Right cardiac atrium (tissue), 5 donors: ENCODE results near the gene ZFAND3. TPM values are rescaled to one million over a fixed set of nuclear protein-coding genes. Genes with fewer than 3 reads are reported as not detected.
A peak's percentile ranks its signal among the peaks of the same experiment; 100 is the strongest.
"Not testable (repeated sequence)": the region's sequence is repeated elsewhere in the genome, so short reads cannot be mapped to it uniquely, and the experiment has no call there.

ENCODE experiments used
- ATAC-seq, 2 donors: fragments of 200-7000 bp; cut with Tn5 transposase; one replicate each; pipeline versions ENCODE4 v1.8.0 to v1.9.1; 2020; ENCODE audit warnings: moderate library complexity in 2 of 2, mild to moderate bottlenecking in 1 of 2
- DNase-seq, 3 donors: peaks; one replicate each; pipeline ENCODE4 v3.0.0-alpha.2; 2020
- H3K27ac ChIP-seq: one replicate; pipeline ENCODE4 v1.5.1; 2013; ENCODE audit warnings: mild to moderate bottlenecking, low read length, control low read depth, moderate library complexity
- H3K27me3 ChIP-seq: one replicate; pipeline ENCODE4 v1.6.1; 2013; ENCODE audit not compliant: control insufficient read depth, insufficient read depth
- H3K4me1 ChIP-seq: one replicate; pipeline ENCODE4 v1.6.1; 2013; ENCODE audit warnings: low read length; ENCODE audit not compliant: control insufficient read depth, insufficient read depth
- H3K4me3 ChIP-seq: one replicate; pipeline ENCODE4 v1.5.1; 2013; ENCODE audit warnings: low read length, control low read depth
- H3K9me3 ChIP-seq: one replicate; pipeline ENCODE4 v1.6.1; 2013; ENCODE audit warnings: low read length; ENCODE audit not compliant: control insufficient read depth
- WGBS: extraction: QIAGEN DNeasy Blood & Tissue Kit; methylation state at CpG from one replicate; pipeline ENCODE4 v1.1.7; 2013; 5-methylcytosine and 5-hydroxymethylcytosine counted together
- intact Hi-C, 4 donors: fragments of 100-400 bp; cut with DNase I; formaldehyde crosslinking; loops; one replicate each; pipeline versions ENCODE4 v1.11.0 to v1.14.0; 2022 to 2023
- polyA plus RNA-seq: library from polyadenylated mRNA; stranded (reverse); fragments of 200-250 nt; gene quantifications from one replicate; pipeline ENCODE4 v1.2.3, GENCODE V29; 2013
- total RNA-seq, 4 donors: library from RNA; stranded (reverse); fragmentation: NEBNext Ultra II Directional; extraction: Animal tissue kit (Norgen Biotek cat#: 25700); gene quantifications; one replicate each; pipeline ENCODE4 v1.2.1, GENCODE V29; 2021
- donor health status: healthy with polysubstance abuse.
- donor health status: DM: no; HTN: yes; CAD: no.
- donor health status: DM: no; HTN: no; CAD: no.
- donor health status: DM: no; HTN: yes; CAD: no; lungs with severe emphysema.
- donor health status: DM: yes; HTN: yes; CAD: no.

The ZFAND3 gene
- total and polyA plus RNA-seq, 5 donors, result 50.1 to 91.4 (median 79.1) TPM

DNA sequence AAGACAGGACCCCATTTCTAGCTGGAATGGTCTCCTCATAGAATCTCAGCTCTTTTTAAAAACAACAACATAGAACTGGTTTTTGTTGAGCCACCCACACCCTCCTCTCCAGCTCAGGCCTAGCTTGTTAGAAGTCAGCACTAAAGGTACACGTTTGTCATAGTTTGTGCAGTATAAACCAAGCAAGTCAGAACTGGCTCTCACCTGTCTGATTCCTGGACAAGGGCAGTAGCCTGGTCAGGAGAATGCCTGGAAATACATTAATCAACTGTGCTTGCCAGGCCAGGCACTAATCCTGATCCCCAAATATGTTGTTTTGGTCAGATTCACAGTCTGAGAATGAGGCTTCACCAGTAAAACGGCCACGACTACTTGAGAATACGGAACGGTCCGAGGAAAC lies 296.7 kb downstream of the ZFAND3 start:
- DNase-seq (no peak), ATAC-seq (no peak)
- H3K4me3 ChIP-seq, result no peak overlapping the region
- no peaks in the 10 kb centered on the region for H3K9me3 ChIP-seq
- no peaks in the 10 kb centered on the region for H3K27me3 ChIP-seq
- 92% methylated on average over 6 of the region's 6 CpGs for WGBS
- no peak overlapping the region for H3K27ac ChIP-seq
- intact Hi-C loops, result no loop called here
- H3K4me1 ChIP-seq, result peaks cover 2% of the 10 kb centered on the region

DNA sequence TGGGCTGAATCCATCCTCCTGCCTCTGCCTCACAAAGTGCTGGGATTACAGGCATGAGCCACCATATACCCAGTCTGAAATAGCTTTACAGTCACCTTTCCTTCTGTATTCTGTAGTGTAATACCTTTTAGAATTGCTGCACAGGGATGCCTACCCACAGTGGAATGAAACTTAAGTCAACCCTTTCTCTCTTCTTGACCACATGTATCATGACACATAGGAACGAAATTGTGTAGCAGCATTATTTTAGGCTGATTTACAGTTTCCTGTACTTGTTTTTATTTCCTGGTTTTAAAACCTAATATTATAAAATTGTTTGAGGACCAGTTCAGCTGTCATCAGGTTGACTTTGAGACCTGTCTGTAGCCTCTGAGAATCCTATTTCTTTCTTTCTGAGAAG lies 297.8 kb downstream of the ZFAND3 start:
- ATAC-seq (no peak), DNase-seq (no peak)
- Histone ChIP-seq H3K4me1 (peaks cover 2% of the 10 kb centered on the region), H3K27me3 (no peaks in the 10 kb centered on the region), H3K9me3 (no peaks in the 10 kb centered on the region), H3K27ac (no peak overlapping the region), H3K4me3 (no peak overlapping the region)
- intact Hi-C loops, result no loop called here
- 73% methylated on average over 1 of the region's 1 CpG for WGBS

DNA sequence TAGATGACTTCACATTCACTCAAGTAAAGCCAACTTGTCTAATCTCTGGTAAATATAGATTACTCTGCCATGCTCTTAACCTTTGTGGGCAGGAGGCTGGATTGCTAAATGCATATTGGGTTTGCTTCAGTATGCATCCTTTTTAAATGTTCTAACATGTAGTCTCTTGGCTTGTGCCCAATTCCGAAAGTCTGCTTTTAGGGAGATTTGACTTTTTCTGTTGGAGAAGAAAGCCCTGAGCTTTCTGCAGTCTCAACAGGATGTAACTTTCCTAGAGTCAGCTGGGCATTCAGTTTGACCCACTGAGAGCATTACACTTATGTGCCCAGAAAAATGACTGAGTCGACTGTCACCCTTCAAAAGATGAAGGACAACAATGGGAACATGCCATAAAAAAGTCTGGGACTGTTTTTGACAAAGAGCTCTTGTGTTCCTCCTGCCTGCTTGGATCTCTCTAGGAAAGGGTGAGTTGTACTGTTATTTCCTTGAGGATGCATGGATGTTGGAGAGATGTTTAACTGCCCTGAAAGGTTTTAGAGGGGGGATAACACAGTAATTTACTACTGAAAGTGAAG lies 299.4 kb downstream of the ZFAND3 start:
- Histone ChIP-seq H3K27me3 (no peaks in the 10 kb centered on the region), H3K27ac (no peak overlapping the region), H3K4me3 (no peak overlapping the region), H3K9me3 (no peaks in the 10 kb centered on the region), H3K4me1 (peaks cover 2% of the 10 kb centered on the region)
- intact Hi-C loops, result no loop called here
- ATAC-seq (no peak), DNase-seq (no peak)
- 55% methylated on average over 2 of the region's 2 CpGs for WGBS

- no peaks in the 10 kb centered on the region for H3K27me3 ChIP-seq
- no peak overlapping the region for H3K4me3 ChIP-seq
- H3K27ac ChIP-seq, result no peak overlapping the region
- peaks cover under 1% of the 10 kb centered on the region for H3K4me1 ChIP-seq
- ATAC-seq (peak in 1 of 2 donors; percentile 18), DNase-seq (no peak)
- WGBS, result 76% methylated on average over 6 of the region's 6 CpGs
- no peaks in the 10 kb centered on the region for H3K9me3 ChIP-seq
- intact Hi-C loops, result no loop called here
Observed at GRCh38 chr6:38119516-38119915, 300.0 kb downstream of the ZFAND3 start.

DNA sequence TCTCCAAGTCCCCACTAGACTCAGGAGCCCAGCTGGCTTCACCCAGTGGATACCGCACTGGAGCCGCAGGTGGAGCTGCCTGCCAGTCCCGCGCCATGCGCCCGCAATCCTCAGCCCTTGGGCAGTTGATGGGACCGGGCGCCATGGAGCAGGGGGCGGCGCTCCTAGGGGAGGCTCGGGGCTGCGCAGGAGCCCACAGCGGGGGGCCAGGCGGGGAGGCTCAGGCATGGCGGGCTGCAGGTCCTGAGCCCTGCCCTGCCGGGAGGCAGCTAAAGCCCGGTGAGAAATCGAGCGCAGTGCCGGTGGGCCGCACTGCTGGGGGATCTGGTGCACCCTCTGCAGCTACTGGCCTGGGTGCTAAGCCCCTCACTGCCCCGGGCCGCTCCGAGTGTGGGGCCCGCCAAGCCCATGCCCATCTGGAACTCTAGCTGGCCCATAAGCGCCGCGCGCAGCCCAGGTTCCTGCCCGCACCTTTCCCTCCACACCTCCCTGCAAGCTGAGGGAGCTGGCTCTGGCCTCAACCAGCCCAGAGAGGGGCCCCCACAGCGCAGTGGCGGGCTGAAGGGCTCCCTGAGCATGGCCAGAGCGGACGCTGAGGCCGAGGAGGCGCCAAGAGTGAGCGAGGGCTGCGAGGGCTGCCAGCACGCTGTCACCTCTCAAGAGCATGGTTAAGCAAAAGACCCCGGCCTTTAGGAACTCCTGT lies 304.8 kb downstream of the ZFAND3 start:
- intact Hi-C loops, H3K27ac ChIP-seq, H3K4me1 ChIP-seq, H3K4me3 ChIP-seq, H3K27me3 ChIP-seq, H3K9me3 ChIP-seq: not testable (repeated sequence)
- peak in 2 of 3 donors; percentile 47 to 54 for DNase-seq
- 97% methylated on average over 40 of the region's 40 CpGs for WGBS
- ATAC-seq, result peak in 1 of 2 donors; percentile 21

- Histone ChIP-seq H3K27ac (no peak overlapping the region), H3K27me3 (no peaks in the 10 kb centered on the region), H3K4me1 (peaks cover 3% of the 10 kb centered on the region), H3K4me3 (no peak overlapping the region), H3K9me3 (no peaks in the 10 kb centered on the region)
- intact Hi-C loops, result no loop called here
- DNase-seq (no peak), ATAC-seq (peak in 1 of 2 donors; percentile 71)
- WGBS, result 87% methylated on average over 4 of the region's 4 CpGs
Observed at GRCh38 chr6:38127284-38127683, 307.8 kb downstream of the ZFAND3 start.

- intact Hi-C loops, result no loop called here
- Histone ChIP-seq H3K4me3 (no peak overlapping the region), H3K27me3 (no peaks in the 10 kb centered on the region), H3K9me3 (no peaks in the 10 kb centered on the region), H3K27ac (no peak overlapping the region), H3K4me1 (peaks cover 6% of the 10 kb centered on the region)
- ATAC-seq, result peak; percentile 69 to 74
- DNase-seq, result peak in 1 of 3 donors; percentile 16
Observed at GRCh38 chr6:38131527-38131965, 312.0 kb downstream of the ZFAND3 start.

GRCh38 chr6:38133932-38134703 lies 314.6 kb downstream of the ZFAND3 start:
- ATAC-seq (no peak), DNase-seq (no peak)
- H3K27ac ChIP-seq, result no peak overlapping the region
- H3K4me1 ChIP-seq, result peaks cover 3% of the 10 kb centered on the region
- no peak overlapping the region for H3K4me3 ChIP-seq
- no peaks in the 10 kb centered on the region for H3K27me3 ChIP-seq
- WGBS, result 88% methylated on average over 7 of the region's 7 CpGs
- H3K9me3 ChIP-seq, result no peaks in the 10 kb centered on the region
- intact Hi-C loops, result no loop called here

GRCh38 chr6:38134704-38135088 lies 315.2 kb downstream of the ZFAND3 start:
- H3K27ac ChIP-seq, result no peak overlapping the region
- DNase-seq (no peak), ATAC-seq (peak; percentile 63 to 65)
- H3K9me3 ChIP-seq, result no peaks in the 10 kb centered on the region
- H3K4me3 ChIP-seq, result no peak overlapping the region
- intact Hi-C loops, result no loop called here
- WGBS, result 60% methylated on average over 4 of the region's 4 CpGs
- peaks cover 3% of the 10 kb centered on the region for H3K4me1 ChIP-seq
- H3K27me3 ChIP-seq, result no peaks in the 10 kb centered on the region

GRCh38 chr6:38136547-38136946 lies 317.0 kb downstream of the ZFAND3 start:
- Histone ChIP-seq H3K4me3 (no peak overlapping the region), H3K27ac (no peak overlapping the region), H3K9me3 (no peaks in the 10 kb centered on the region), H3K27me3 (no peaks in the 10 kb centered on the region), H3K4me1 (peaks cover 3% of the 10 kb centered on the region)
- ATAC-seq (no peak), DNase-seq (no peak)
- intact Hi-C loops, result no loop called here
- 88% methylated on average over 4 of the region's 4 CpGs for WGBS

DNA sequence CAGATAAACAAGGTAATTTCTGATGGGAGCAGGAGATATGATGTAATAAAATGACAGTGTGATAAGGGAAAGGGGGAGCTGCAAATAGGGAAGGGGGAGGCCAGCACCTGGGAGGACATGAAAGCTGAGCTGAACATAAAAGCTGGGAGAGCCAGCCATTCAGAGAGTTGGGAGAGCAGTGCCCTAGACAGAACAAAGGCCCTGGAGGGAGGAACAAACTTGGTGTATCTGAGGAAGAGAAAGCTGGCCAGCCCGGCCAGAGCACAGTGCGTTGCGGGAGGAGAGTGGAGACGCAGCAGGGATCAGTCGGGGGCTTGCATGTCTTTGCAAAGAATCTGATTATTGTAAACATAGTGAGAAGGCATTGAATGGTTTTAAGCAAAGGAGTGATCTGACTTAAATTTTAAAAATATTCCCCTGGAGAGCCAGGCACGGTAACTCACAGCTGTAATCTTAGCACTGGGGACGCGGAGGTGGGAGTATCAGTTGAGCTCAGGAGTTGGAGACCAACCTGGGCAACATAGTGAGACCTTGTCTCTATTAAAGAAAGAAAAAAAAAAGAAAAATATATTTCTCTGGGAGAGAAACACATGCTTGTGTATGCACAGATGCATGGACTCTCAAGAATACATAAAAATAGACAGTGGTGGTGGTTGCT lies 318.2 kb downstream of the ZFAND3 start:
- Histone ChIP-seq H3K27me3 (no peaks in the 10 kb centered on the region), H3K4me1 (peaks cover 5% of the 10 kb centered on the region), H3K27ac (no peak overlapping the region), H3K4me3 (no peak overlapping the region), H3K9me3 (no peaks in the 10 kb centered on the region)
- no peak for DNase-seq
- ATAC-seq, result no peak
- intact Hi-C loops, result no loop called here
- WGBS, result 95% methylated on average over 8 of the region's 8 CpGs
